GM21360 (cell line): Measurements from ENCODE around the gene RRAD.

Experiments
- ATAC-seq: cut with Tn5 transposase; IDR thresholded peaks from one replicate; pipeline ENCODE4 v1.9.1; 2021; ENCODE audit warnings: mild to moderate bottlenecking, moderate library complexity; ENCODE audit not compliant: unreplicated experiment

RRAD gene

DNA sequence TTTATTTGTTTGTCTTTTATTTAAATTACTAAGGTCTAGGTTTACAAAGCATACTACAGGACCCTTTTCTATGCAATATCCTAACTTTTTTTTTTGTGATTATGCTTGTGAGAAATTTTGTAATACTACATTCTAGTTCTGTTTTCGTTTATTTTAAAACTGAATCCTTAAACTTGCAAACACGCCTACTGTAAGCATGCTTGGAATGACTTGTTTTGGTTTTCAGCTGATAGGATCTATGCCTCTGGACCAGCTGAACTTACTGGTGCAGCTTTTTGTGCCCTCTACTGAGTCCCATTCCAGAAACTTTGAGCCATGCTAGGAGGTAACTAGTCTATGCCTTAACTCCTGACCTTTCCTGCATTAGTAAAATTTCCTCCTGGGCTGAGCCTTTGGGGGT, 39.0 kb downstream of the RRAD start:
- ATAC-seq = no peak

DNA sequence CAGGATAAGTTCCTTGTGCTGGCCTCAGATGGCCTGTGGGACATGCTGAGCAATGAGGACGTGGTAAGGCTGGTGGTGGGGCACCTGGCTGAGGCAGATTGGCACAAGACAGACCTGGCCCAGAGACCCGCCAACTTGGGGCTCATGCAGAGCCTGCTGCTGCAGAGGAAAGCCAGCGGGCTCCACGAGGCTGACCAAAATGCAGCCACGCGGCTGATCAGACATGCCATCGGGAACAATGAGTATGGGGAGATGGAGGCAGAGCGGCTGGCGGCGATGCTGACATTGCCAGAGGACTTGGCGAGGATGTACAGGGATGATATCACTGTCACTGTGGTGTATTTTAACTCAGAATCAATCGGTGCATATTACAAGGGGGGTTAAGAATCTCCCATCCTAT, 39.8 kb downstream of the RRAD start:
- ATAC-seq = no peak

DNA sequence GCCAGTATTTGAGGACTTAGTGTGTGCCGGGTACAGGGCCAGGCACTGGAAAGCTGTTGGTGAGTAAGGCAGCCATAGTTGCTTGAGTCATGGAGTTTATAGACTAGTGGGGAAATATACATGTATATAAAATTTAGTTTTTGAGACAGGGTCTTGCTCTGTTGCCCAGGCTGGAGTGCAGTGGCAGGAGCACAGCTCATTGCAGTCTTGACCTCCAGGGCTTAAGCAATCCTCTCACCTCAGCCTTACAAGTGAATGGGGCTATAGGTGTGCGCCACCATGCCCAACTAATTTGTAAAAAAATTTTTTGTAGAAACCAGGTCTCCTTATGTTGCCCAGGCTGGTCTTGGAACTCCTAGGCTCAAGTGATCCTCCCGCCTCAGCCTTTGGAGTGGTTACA, 42.6 kb downstream of the RRAD start:
- no peak for ATAC-seq

DNA sequence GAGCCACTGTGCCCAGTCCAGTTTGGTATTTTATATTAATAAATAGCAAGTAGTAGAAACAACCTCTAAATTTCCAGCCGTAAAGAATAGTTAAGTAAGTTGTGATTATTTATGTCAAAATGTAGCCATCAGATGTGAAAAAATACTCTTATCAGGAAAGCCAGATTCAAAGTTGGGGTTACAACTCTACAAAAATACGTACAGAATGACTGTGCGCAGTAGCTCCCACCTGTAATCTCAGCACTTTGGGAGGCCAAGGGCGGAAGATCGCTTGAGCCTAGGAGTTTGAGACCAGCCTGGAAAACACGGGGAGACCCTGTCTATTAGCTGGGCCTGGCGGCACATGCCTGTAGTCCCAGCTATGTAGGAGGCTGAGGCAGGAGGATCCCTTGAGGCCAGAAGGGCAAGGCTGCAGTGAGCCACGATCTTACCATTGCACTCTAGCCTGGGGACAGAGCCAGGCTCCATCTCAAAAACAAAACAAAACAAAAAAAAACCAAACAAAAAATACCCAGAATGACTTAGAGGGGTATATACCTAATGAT, 43.3 kb downstream of the RRAD start:
- ATAC-seq = no peak

DNA sequence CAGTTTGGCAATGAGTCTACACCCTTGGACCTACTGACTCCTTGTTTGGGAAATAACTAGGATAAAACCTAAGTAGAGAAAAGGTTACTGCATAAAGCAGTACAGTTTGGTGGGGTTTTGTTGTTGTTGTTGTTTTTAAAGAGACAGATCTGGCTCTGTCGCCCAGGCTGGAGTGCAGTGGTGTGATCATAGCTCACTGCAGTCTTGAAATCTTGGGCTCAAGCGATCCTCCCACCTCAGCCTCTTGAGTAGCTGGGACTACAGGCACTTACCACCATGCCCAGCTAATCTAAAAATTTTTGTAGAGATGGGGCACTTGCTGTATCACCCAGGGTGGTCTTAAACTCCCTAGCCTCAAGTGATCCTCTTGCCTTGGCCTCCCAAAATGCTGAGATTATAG, 43.8 kb downstream of the RRAD start:
- ATAC-seq = no peak

DNA sequence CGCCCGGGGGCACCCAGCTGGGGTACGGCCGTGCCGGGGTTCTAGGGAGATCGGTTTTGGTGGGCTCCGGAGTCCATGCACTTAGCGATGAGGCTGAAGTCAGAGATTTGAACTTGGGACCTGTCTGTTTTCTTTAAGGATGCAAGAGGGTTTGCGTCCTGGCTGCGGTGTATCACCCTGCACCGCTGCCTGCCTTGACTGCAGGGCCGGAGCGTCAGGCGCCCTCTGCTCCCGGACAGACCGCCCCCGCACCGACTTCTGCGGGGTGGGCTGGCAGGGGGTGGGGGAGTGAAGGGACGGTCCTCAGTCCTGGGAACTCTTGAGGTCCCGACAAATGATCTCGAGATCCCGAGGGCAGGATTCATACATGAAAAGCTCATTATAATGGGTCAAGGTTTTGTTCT, 44.3 kb downstream of the RRAD start:
- ATAC-seq = no peak

DNA sequence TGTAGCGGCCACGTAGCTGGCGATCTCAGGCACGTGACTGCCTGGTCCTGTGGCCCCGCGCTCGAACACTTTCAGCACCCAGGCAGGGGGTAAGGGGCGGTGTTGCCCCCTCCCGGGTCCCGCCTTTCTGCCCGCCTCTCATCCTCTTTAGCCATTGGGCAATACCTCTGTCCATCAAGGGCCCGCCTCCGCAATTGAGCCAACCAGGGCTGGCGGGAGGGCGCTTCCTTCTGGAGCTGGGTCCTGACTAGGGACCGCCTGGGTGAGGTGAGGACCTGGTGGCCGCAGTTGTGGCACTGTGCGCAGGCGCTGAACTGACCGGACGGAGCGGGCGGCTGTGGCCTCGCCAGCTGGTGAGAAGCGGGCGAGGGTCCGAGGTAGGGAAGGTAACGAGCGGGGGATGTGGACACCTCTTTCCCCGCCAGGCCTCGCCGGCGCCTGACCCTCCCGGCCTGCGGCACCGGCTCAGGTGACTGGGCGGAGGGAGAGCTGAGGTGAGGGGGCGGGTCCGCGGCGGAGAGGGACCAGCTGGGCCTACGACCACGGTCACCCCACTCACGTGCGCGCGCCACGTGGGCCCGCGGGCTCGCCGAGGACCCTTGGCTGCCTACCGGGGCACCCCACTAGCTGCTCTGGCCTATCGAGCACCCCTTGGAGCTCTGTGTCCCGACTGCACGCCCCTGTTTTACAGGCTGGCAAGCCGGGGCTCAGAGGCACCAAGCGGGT, 44.9 kb downstream of the RRAD start, which contains the start of gene PDP2:
Gene PDP2 (plus strand): TSS at position 228 of the 726 bp plus-strand sequence. CDS start 3,770 bp downstream, outside the sequence.
- ATAC-seq = peak; percentile 87

DNA sequence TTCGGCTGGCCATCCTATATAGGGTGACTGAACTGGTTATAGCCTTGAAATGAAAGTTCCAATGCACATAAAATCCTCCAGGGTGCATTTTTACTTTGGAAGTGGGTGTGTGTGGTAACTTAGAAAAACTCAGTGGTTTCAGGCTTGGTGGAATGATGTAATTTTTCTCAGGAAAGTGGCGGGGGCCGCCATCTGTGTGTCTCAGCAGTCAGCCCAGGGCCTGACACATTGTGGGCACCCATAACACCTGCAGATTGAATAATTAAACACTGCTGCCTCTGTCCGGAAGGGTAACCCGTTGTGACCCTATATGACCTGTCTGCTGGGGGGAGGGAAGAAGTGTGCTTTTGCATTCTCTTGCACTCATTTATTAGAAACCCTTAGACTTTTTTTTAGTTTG, 47.3 kb downstream of the RRAD start:
- ATAC-seq = no peak

DNA sequence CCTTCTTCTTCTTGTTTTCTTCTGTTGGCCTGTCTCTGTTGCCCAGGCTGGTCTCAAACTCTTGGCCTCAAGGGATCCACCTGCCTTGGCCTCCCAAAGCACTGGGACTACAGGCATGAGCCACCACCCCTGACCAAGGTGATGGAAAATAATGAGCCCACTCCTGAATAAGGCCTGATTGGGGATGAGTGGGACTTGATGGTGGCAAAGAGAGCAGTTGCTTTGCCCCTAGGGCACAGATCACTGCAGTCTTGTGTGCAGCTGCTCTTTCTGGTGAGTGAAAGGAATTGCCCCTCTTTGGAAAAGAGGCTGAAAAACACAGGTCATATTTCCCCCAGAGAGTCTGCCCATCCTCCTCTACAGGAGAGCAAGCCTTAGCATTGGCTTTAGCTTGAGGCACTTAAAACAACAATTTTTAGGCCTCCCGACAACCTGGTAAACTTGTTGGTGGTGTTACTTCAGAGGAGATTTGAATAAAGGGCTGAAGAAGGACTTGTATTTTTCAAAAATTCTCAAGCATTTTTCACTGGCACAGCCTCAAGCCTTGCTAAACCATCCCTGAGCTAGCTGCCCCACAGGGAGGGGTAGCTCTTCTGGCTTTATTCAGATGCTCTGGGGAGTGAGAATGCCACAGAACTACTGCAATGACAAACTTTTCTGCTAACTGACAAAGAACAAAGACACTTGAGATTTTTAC, 51.1 kb downstream of the RRAD start:
- ATAC-seq = no peak

DNA sequence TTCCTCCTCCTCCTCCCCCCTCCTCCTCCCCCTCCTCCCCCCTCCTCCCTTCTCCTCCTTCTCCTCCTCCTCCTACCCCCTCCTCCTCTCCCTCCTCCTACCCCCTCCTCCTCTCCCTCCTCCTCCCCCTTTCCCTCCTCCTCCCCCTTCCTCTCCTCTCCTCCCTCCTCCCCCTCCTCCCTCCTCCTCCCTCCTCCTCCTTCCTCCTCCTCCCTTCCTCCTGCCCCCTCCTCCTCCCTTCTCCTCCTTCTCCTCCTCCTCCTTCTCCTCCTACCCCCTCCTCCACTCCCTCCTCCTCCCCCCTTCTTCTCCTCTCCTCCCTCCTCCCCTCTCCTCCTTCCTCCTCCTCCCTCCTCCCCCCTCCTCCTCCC, 51.7 kb downstream of the RRAD start:
- ATAC-seq = no peak

DNA sequence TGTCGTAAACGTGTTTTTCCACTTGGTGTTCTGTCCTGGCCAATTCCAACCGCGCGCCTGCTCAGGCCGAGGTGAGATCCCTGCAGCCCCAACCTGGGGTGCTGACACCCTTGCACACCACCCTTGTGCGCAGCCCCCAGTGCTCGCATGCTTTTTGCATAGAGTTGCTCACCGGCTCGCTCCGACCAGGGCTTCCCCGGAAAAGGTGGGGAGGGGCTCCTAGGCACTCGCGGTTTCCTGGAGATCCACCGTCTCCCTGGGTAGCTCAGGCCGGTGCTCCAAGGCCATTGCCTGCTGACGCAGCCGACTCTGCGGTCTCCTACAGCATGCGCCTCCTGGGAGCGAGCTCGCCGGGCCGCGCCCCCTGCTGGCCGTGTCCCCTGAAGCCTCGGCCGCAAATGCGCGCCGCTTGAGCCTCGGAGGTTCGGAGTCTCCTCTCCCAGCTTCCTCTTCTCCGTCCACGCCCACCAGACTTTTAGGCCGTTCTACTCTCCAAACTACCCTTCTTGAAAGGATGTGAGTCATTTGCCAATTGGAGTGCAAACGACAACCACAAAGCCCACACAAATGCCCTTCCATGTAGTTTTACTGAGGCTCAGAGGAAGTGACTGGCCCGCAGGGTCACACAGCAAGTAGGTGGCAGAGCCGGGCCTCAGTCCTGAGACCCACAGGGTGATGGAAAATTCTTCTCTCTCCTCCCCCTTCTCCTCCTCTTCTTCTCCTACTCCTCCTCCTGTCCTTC, 52.2 kb downstream of the RRAD start:
- ATAC-seq = peak; percentile 78

DNA sequence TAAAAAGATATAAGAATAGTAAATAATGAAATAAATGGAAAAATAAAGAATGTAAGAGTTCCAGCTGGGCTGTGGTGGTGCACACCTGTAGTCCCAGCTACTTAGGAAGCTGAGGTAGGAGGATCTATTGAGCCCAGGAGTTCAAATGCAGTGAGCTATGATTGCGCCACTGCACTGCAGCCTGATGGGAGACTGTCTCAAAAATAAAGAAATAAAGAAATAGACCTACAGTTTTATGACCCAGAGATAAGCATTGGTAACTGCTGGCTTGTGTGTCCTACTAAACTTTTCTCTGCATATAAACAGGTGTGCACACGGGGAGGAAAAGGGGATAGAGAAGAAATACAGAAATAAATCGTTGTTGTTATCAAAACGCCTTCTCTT, 52.8 kb downstream of the RRAD start:
- no peak for ATAC-seq

DNA sequence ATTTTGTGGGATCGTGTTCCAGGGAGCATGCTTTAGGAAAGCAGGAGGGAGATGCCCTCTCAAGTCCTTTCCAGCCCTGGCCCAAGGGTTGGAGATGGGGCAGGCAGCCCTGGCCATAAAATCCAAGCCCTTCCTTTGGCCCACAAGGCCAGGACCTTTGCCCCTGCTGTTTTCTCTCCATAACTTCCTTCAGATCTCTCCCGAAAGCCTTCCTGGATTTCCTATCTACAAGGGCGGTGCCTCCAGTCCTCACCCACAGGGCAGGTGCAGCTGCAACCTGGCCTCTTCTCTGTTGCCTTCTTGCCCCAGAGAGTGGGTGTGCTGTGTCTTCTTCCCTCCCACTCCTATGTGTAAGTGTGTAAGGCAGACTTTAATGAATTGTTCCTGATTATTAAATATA, 53.5 kb downstream of the RRAD start:
- ATAC-seq = no peak
